ENCODE measurements around the gene FGFR3.

Gene FGFR3

DNA sequence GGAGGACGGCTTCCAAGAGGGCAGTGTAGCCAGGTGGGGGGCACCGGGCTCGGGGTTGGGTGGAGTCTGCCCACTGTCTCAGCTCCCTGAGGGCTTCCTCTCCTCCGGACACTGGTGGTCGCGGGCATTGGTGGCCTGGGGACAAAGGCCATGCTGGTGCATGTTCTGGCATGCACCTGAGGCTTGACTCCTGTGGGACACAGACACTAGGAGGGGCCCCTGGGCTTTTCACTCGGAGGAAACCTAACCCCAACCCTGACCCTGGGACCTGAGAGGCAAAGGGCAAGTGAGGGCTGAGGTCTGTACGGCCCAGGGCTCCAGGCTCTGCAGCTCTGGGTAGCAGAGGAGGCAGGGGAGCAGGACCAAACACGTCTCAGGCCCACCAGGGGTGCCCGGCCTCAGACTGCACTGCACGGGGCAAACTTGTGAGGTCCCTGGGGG is 22.3 kb upstream of the FGFR3 start:
- DNase-seq = no peak

DNA sequence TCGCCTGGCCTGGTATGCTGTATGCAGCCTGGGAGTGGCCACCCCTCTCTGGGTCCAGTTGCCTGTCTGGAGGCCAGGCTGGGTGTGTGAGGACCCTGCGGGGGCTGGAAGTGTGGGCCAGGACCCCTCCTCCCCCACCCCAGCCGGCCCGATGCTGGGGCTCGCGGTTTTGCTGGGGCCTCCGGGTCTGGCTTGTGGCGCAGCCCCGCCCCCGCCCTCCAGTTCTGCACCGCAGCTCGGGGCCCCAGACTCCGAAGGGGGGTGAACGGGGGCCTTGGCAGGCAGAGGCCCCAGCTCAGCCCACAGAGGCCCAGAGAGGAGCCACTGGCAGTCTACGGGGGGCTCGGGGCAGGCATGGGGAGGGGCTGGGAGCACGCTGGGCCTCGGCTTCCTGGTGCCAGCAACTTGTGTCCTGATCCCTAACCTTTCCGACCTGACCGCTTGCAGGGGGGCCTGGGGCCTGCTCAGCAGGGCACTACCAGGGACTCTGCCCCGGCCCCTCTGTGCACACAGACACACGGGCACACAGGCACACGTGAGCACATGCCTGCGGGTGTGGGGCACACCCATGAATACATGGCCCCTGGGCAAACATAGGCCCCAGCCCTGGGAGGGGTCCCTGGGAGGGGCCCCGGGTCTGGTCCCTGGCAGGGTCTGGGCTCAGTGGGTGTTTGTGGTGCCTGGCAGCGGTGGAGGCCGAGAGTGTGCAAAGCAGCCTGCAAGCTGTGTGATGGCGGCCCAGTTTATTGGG is 21.4 kb upstream of the FGFR3 start:
- no peak for DNase-seq

DNA sequence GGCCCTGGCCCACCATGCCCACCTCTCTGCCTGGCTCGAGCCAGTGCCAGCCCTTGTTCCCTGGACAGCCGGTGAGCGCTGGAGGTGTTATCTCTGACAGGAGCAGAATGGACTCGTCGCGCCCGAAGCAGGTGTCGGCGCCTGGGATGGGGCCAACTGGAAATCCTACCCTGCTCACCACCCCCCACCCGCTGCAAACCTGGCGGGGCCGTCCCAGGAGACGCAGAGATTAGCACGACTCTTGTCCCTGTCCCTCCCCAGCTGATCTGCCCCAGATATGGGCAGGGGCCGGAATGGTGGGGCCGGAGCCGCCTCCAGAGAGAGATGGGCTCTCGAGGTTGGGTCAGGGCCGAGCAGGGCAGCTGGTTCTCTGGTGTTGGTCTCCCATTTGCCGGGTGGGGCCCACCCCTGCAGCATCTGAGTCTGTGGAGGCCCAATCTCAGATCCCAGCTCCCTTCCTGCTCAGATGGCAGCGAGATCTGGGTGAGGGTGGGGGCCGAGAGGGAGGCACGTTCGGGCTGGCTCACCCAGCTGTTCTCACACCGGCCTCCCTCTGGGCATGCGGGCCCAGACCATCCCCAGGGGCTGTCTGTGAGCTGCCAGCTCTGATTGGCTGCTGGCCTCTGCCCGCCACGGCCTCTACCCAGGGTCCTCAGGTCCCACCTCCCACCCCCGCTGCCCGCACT is 20.1 kb upstream of the FGFR3 start:
- peak; percentile 54 for DNase-seq

DNA sequence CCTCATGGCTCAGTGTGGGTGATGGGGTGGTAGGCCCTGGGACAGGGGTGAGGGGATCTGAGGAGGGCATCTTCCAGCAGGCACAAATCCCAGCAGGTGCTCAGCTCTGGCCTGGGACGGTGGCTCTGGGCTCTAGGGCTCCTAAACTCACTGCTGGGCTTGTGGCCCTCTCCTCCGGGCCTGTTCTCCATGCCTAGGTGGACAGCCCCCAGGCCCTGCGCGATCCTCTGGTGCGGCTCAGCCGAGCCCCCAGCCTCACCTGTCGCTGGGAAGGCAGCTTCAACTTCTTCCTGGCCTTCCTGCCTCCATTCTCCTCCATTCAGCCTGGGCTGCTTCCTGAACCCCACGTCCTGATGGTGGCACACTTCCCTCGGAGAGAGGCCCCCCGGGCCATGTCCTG is 19.3 kb upstream of the FGFR3 start:
- DNase-seq = no peak

- no peak for DNase-seq
These were observed 17.2 kb upstream of the FGFR3 start for GRCh38 chr4:1775731-1776500.

GRCh38 chr4:1776521-1777161 is 16.5 kb upstream of the FGFR3 start:
- DNase-seq = no peak

- DNase-seq = no peak
These were observed 15.1 kb upstream of the FGFR3 start for GRCh38 chr4:1777822-1778641.

DNA sequence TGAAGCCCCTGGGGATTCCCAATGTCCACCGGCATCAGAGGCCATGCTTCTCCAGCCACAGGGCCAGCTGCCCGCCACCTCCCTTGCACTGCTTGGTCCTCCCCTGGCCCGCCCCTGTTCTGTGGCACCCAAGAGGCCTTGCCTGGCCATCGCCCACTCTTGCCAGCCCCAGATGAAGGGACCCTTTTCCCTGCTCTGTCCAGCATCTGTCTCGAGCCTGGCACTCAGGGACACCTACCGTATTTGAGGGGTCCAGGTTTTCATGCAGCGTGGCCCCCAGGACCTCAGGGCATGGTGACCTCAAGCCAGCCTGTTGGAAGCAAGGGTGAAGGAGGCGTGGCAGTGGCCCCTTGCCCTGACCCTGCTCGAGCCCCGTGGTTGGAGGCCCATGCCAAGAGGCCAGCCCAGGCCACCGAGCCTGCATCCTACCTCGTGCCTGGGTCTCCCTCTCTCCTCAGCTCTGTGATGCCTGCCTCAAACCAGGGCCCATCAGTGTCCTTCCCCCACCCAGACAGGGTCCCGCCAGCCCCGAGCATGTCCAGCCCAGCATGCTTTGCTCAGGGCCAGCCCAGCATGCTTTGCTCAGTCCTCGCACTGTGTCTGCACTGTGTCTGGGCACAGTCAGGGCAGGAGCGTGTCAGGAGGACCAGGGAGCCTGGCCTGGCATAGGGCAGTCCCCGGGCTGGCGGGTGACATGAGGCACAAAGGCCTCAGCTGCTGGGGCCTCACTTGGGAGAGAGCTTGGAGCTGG is 14.3 kb upstream of the FGFR3 start:
- no peak for DNase-seq

DNA sequence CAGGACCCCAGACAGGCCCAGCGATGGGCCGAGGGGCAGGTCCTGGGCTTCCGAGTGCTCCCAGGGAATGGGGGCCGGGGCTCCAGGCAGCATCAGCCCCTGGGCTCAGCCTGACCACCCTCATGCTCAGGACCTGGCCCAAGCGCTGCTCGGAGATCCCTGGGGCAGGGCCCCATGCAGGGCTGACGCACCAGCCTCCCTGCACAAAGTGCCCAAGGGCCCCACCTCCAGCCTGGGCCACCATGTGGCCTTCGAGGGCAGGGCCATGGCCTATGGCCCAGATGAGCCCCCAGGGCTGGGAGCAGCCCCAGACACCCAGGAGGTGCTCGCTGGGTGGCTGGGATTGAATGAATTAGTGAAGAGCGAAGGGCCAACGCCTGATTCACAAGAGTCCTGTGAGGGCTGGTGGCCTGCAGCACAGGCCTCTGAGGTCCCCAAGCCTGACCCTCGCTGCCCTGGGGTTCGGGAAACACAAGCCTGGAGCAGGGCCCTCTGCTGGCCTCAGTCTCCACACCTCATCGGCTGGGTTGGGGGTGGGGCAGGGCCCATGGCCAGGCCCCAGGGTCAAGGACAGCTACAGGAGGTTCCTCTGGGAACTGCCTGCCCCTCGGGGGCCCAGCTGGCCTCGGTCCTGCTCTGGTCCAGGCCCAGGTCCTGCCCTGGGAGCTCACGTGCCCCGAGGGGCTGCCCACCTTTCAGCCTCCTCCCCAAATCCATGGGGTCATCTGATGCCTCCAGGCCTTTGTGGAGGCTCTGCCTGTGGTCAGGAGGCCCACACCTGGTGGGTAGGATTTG is 13.3 kb upstream of the FGFR3 start:
- no peak for DNase-seq

GRCh38 chr4:1780435-1780834 is 12.7 kb upstream of the FGFR3 start:
- no peak for DNase-seq

- no peak for DNase-seq
These were observed 10.1 kb upstream of the FGFR3 start for GRCh38 chr4:1783015-1783414.

- no peak for DNase-seq
These were observed 9.1 kb upstream of the FGFR3 start for GRCh38 chr4:1783970-1784369.

DNA sequence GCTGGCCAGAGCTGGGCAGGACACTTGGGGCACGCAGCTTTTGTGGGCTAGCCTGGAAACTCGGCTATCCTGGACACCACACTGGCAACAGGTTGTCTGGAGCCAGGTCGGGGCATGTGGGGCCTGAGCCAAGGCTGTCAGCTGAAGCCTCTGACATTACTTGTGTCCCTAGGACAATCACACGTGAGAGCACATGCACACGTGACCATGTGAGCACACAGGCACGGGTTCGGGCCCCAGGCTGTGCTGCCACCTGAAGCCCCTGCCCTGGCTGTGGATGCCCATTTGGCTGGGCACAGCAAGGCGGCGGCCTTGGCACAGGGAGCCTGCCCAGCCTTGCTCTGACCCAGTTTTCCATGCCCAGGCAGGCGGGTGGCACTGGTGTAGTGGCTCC is 8.7 kb upstream of the FGFR3 start:
- DNase-seq = no peak

GRCh38 chr4:1784789-1785591 is 8.1 kb upstream of the FGFR3 start:
- DNase-seq = no peak

- DNase-seq = no peak
These were observed 7.5 kb upstream of the FGFR3 start for GRCh38 chr4:1785592-1785991.

DNA sequence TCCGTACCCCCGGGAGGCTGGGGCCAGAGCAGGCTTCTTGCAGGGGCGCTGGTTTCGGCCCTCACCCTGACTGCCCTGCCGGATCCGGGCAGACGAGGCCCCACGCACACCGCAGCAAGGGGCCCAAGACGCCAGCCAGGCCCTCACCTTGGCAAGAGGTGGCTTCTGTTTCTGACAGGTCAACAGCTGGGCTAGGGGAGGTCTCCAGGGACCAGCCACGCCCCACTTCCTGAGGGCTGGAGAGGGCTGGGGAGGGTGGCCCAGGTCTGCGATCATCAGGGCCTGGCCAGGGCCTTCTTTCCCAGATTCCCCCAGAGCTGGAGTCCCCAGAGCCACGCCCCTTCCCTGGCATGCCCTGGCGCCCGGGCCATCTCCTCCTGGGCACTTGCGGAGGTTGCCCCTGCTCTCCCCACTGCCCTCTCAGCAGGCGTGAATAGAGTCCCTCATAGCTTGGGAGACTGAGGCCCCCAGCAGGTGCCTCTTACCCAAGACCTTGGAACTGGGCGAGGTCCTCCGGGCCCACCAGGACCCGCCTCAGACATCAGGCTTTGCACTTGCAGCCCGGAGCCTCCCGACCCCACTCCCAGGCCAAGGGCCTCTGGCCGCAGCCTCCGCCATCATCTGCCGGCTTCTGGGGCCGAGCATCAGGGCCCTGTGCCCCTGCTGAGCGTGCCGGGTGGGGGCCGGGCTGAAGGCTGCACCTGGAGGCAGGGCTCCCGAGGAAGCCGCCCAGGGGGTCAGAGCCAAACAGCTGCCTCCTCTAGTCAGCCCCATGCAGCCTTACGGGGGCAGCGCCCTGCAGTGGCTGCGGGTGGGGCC is 6.3 kb upstream of the FGFR3 start:
- no peak for DNase-seq

- no peak for DNase-seq
These were observed 5.5 kb upstream of the FGFR3 start for GRCh38 chr4:1787411-1788077.

- DNase-seq = no peak
These were observed 4.7 kb upstream of the FGFR3 start for GRCh38 chr4:1788254-1788973.

All from NCI-H1694 (cell line).